GM21619 (cell line): ENCODE data around the gene MRC1.

Experiments used
- ATAC-seq: cut with Tn5 transposase; IDR thresholded peaks from one replicate; pipeline ENCODE4 v1.9.1; 2021; ENCODE audit not compliant: unreplicated experiment

The MRC1 gene

DNA sequence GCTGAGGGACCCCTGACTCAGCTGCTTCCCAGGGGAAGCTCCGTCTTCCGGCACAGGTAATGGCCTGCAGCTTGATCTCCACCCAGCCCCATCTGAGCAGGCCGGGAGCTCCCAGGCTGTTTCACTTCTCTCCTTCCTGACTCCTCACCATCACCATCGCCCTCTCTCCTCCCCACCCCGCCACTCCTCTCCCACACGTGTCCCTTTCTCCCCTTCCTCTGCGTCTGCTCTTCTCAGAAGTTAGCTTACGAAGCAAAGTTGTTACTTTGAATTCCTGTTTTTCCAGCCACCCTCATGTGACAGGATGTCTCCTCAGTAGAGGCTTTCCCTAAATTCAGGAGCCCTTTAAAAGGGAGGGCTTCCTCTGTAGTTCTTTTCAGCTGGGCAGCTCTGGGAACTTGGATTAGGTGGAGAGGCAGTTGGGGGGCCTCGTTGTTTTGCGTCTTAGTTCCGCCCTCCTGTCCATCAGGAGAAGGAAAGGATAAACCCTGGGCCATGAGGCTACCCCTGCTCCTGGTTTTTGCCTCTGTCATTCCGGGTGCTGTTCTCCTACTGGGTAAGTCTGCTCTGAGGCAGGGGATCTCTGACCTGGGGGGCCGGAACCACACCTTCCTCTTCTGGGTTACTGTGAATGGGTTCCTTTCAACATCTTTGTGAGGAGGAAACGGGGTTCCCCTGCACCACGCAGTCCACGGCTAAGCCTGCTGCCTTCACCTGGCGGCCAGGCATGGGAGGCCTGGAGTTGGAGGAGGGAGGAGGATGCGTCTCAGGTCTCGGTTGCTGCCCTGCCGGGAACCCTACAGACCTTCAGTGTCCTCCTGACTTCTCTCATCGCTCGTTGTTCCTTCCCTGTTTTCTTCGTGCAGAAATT lies at the start of gene MRC1:
MRC1 (plus strand) TSS at position 378 of the 871 bp plus-strand sequence; CDS start at position 496, 118 bp downstream.
- no peak for ATAC-seq

DNA sequence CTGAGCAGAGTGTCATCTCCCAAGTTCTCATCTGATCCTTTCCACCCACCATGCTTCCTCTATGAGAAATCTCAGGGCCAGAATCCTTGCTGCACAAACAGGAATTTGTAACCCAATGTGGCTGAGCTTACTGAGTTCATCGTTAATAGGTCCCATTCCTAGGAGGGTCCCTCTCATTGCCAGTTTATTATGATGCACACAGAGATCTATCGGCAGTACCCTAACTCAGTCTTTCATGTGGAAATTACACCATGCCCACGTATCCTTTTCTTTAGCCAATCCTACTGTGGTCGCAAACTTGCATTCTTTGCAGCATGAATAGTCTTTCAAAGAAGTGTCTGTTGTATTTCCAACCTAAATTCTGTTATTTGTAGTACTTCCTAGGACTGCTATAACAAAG lies 45.0 kb upstream of the MRC1 start:
- no peak for ATAC-seq

DNA sequence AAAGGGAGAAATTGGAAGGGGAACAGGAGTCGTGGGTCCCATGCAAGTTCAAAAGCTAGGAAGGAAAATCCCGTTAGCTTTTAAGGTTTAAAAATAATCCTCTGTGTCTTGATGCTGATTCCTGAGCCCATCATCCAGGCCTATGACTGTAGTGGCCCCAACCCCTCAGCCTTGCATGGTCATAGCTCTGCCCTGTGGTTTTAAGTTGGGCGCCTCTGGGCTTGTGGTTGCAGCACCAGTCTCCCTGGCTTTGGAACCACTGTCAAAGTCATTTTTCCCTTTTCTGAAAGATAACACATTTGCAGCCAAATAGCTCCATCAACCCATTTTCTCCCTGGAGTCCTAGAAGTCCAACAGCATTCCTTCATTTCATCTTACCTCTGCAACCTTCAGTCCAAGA lies 43.5 kb upstream of the MRC1 start:
- no peak for ATAC-seq

DNA sequence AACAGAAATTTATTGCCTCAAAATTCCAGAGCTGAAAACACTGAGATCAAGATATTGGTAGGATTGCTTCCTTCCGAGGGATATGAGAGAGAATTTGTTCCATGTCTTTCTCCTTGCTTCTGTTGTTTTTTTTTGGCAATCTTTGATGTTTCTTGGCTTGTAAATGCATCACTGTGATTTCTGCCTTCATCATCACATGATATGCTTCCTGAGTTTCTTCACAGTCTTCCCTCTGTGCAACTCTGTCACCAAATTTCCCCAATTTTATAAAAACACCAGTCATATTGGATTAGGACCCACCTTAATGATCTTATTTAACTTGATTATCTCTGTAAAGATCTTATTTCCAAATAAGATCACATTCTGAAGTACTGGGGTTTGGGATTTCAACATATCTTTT lies 42.4 kb upstream of the MRC1 start:
- no peak for ATAC-seq

DNA sequence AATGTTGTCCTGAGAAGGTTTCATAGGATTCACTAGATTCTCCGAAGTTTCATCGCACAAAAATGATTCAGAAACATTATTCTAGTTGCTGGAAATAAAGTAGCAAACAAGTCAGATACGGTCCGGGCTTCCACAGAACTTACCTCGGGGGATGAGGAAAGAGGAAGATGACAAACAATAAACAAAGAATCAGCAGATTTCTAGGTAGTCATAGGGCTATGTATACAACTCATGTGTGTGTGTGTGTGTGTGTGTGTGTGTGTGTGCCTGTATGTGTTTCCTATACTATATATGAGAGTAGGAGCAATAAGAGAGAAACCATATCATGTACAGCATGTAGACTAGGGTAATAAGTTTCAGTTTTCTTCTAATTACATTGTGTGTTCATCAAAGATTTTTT lies 40.7 kb upstream of the MRC1 start:
- ATAC-seq: no peak

DNA sequence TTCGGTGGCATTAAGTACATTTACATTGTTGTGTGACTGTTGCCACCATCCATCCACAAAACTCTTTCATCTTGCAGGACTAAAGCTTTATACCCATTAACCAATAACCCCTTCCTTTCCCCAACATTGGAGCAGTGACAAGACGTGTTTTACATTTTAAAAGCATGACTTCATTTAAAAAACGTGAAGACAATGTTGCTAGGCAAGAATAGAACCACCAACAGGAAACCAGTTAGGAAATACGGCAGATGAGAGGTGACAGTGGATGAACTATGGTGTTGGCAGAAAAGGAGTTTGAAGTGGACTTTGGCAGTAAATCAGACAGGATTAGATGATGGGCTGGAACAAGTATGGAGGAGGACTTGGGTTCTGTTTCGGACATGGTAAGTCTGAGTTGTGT lies 40.2 kb upstream of the MRC1 start:
- ATAC-seq: no peak

DNA sequence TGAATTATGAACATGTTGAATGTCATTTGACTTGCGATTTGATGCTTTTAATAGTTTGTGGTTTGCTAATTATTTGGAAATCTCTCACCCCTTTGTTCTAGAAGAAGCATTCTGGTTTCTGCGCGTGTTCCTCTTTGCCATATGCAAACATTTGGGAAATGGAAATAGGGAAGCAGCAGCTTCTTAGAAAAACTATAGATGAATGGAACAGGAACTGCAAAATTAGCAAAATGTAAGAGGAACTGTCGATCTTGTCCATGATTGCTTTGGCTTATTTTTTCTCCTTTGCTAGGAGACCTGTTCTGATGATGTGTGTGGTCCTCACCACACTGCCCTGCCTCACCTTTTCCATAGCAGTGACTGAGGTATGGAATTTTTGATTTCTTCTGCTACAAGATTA lies 38.1 kb upstream of the MRC1 start:
- no peak for ATAC-seq

DNA sequence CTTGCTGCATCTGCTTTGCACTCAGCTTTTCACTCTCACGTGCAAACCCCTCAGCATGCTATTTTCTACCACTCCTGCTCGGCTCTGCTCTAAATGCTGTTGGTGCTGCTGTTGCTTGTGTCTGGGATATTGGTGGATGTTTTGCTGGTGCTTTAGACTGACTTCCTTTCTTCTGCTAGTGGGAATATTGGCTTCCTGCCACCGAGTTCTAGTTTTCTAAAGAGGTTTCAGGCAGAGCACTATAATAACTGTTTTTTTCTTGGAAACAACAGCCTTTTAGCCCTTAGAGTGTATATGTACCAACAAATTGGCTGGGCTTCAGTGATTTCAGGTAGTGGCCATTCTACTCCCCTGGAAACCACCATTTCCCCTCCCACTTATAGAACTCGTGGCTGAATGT lies 29.4 kb upstream of the MRC1 start:
- no peak for ATAC-seq

DNA sequence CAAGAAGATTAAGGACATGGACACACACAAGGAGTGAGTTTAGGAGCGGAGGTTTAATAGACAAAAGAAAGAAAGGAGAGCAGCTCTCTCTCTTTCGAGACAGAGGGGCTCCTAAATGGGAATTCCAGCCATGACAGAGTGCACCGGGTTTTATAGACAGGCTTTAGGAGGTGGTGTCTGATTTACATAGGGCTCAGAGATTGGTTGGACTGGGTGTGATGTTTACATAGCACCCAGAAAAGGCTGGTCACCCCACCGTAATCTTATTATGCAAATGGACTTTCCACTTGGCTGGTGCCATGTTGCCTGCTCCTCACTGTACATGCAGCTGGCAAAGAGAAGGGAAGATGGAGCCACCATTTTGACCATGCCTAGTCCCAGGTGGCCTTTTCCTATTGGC lies 28.4 kb upstream of the MRC1 start:
- ATAC-seq: no peak

DNA sequence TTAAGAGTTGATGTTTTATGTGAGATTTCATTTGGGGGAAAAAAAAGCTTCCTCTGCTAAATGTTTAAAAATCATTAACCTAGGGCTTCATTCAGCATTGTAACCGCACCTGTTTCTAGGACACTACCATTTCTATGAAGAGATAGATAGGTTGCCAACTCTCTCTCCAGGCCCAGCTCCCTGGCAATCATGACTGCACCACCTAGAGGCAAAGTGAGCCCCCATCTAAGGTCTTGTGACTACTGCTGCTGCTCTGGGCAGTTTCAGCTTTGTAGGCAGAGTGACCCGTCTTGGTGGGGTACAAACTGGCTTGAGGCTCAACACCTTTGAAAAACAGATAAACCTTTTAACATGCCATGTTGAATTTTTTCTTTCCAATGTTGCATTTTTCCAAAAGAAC lies 27.3 kb upstream of the MRC1 start:
- no peak for ATAC-seq

DNA sequence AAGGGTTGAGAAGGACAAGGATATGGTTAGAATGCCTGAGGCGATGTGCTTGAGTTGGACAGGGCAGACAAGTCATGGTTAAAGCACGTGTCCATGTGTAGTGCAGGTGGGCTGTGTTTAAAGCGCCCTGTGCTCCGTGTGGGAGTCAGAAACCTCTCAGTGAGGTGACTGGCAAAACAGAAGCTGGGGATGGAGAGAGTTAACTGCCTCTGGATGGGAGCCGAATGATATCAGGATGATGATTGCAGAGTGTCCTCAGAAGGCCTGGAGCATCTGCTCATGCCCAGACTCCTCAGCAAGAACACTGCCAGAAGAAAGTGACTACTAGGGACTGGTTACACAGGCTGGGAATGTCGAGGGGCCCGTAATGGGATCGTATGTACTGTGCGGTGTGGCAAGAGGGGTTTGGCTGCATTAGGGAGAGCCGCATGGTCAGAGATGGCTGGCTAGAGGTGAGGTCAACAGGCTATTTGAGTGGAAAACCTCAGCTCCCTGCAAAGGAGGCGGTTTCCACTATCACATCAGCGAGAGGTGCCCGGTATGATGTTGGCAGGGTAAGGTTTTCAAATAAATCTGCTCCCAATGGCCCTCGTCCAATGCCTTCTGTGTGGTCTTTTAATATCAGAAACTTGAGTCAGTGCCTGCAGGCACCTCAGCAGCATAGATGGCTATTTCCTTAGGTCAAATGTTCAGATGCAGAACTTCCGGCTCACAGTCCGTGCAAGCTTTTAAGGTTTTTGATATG lies 26.1 kb upstream of the MRC1 start:
- no peak for ATAC-seq

DNA sequence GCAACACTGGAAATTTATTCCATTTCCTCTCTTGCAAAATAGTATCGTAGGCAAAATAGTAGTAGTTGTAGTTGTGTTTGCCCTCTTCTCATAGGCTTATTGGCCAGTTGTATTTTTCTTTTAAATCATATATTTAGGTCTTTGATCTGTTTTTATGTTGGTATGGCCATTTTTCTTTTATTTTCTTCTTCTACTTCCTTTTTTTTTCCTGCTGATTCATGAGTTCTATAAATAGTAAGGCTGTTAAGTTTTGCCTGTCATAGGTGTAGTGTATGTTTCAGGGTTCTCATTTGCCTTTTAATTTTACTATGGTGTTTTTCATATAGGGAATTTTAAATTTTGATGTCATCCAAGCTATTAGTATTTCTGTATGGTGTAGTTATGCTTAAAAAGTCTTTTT lies 25.4 kb upstream of the MRC1 start:
- ATAC-seq: no peak

DNA sequence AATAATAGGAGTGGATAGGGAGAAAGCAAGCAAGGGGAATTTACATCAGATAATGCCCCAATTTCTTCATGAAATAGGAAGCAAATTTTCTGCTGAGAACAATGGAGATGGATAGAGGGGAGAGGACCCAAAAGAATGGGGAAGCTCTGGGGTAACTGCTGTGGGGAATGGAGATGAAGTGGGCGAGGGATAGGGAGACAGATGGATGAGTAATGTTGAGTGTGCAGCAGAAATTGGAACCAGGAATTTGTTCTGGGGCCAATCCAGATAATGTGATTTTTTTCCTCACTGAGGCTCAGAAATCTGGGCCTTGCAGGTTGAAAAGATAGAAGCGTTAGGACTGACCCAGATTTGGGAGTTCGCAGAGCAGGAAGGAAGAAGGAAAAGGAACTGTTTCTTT lies 24.5 kb upstream of the MRC1 start:
- no peak for ATAC-seq

DNA sequence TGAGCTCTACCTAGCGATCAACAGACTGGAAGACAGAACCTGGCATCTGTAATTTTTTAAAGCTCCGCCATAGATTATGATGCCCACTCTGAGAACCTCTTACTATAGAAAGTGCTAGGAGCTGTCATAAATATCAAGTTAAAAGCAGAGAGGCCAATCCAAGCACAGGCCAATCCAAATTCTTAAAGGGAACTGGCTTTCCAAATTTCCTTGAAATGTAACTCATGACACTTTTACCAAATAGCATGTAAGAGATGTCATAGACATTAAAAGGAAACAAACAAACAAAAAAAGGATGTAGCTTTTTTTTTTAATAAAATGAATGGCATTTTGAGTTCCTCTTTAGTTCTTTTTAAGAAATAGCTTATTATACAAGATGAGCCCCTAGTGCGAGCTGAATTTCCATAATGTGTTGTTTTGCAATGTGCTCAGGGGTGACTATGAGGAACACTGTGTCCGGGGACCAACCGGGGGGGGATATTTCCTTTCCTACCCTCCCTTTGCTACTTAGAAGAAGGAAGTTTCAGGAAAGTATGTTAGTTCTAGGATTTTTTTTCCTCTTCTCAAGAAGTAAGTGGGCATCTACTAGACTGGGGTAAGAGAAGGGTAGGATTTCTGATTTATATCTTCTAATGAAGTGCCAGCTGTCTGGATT lies 23.7 kb upstream of the MRC1 start:
- no peak for ATAC-seq

DNA sequence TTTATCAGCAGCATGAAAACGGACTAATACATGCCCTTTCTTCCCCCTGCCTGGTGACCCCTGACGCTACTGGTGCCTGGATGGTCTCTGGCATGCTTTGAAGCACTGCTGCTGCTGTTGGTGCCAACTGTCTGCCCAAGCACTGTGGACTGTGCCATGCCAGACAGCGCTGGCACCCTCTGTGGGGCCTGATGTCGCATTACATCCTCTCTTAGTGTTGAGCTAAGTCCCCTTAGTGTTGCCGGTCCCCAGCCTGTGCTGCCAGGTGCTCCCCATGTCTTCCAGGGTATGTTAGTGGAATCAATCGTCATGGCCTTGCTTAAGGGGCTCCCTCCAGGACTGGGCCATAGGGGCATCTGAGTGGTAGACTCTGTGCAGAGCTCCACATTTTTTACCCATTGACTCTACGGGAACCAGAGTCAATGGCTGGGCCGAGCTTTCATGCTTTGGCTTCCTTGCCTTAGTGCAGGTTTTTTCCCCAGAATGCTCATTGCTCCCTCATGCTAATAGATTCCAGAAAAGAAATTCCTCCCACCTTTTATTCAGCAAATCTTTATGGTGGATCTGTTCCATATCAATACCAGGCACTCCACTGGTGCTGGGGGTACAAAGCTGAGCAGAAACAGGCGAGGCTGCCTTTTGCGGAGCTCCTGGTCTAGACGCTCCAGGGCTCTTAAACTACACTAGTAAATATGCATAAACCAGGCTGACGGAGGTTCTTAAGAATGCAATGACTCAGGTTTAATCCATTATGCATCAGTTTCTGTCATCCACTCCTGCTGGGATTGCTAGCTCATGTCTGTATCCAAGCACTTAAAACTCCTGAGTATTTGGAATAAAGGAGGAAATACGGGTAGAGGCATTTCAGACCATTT lies 21.8 kb upstream of the MRC1 start:
- no peak for ATAC-seq

DNA sequence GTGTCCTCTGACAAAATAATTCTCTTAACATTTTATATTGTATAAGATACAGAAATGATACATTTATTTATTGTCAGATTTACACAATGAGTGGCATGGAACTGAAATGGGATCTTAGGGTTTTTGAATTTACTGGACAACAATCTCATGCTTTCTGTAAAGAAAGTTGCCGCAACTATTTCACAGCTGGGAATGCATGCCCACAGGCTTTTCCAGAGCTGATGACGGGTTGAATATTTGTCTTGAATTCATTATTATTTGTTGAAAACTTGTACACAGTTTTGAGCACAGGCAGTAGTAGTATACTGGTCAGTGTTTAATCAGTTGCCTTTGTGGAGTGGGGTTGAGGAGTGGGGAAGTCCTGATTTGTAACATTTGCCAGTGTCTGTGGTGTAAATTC lies 20.5 kb upstream of the MRC1 start:
- no peak for ATAC-seq

DNA sequence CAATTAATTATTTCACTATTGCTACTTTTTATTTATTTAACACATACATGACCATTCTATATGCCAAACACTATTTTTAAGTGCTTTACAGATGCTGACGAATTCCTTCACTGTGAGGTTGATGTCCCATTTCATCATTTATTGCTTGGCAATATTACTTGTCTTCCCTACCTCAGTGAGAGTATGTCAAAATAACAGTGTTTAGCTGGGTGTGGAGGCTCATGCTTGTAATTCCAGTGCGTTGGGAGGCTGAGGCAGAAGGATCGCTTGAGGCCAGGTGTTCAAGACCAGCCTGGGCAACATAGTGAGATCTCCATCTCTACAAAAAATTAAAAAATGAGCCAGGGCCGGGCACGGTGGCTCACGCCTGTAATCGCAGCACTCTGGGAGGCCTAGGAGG lies 19.8 kb upstream of the MRC1 start:
- no peak for ATAC-seq

DNA sequence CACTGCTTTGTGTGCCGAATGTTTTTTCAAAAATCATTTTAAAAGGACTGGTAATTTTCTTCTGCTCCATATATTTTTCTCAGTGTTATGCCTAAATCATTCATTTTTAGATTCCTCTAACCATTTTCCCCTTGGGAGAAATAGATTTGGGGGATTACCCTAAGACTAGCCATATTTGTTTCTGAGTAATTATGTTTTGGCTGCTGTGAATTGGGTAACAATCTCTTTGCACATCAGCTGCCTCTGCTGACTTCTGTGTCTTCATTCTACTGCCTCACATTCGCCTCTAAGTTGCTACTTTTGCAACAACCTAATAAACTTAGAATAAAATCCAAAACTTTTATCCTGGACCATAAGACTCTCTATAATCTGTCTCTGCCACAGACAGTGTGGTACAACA lies 18.5 kb upstream of the MRC1 start:
- ATAC-seq: no peak

DNA sequence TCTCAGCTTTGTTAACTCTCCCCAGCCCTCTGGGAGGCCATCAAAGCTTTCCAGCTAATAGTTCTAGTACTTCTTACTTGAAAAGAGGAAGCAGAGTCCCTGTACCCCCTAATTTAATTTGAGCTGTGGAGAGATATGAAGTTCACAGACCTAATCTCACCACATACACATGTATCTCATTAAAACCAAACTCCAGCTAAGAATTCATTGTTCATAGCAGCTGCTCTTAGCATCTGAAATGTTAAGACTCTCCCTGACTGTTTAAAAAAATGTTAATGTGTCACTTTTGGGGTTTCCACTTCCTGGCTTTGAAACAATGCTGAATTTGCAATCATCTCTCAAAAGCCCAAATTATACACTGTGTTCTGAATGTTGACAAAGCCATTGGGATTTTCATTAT lies 16.2 kb upstream of the MRC1 start:
- no peak for ATAC-seq

DNA sequence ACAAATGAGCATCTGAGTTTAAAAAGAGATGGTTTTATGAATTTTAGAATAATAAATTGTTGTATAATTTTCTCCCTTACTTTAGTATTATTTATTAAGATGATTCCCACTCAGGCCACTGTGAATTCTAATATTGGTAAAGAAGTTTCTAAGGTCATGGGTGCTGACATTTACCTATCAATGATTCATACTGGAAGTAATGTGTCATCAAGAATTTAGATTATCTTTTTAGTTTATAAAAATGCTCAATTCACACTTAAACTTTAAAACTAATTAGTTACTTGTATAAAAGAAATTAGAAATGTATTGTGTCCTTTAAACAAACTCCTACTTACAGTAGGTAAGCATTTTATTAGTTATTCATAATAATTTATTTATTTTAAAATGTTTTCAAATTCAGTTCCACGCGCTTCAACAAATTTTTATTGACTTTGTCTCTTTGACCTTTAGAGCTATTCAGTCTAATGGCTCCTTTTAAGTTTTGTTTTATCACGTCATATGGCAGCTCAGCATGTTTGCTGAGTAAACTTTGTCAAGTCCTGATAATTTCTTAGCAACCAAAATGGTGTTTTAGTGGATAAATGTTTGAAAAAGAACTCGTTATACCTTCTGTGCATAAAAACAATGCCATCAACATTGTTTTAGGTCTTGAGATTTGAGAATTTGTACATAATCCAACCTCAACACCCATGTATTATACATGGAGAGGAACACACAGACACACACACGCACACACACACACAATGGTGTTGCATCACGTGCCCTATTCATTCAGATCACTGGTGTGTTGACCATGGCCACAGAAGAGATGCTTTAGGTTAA lies 15.1 kb upstream of the MRC1 start:
- no peak for ATAC-seq
